ENCODE measurements around the gene INVS.
"Not testable (repeated sequence)": the region's sequence is repeated elsewhere in the genome, so short reads cannot be mapped to it uniquely, and the experiment has no call there.

Gene INVS

DNA sequence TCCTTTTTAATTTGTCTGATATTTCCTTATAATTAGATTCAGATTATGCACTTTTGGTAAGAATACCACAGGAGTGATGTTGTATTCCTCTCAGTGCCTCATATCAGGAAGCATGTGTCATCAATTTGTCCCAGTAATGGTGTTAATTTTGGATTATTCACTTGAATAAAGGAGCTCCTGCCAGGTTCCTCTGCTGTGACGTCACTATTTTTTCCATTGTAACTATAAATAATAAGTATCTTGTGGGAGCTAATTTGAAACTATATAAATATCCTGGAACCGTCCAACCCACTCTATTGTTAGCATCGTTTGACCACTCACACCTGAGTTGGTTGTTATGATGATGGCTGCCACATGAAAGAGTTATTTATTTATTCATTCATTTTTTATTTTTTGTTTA is 107.9 kb downstream of the INVS start:
- DNase-seq, result no peak

- no peak for DNase-seq
These were observed 109.6 kb downstream of the INVS start for GRCh38 chr9:100208673-100209072.

DNA sequence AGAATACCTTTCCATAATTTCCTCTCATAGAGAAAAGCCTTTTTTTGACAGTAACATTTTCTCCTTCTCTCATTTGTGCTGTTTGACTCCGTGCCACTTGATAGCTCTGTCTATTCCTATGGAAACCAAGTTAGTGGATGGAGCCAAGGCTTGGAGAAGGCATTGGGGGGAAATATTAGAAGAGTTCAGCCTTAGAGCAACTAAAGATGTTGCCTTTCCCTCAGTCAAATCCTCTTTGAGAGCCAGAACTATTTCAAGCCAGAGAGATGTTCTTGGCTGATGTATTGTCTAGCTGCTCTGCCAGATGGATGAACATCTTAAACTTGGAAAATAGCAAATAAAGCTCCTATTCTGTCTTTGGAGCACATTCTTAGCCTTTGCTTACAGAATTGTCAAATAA is 112.4 kb downstream of the INVS start:
- DNase-seq, result no peak

- no peak for DNase-seq
These were observed 114.9 kb downstream of the INVS start for GRCh38 chr9:100213730-100214477.

DNA sequence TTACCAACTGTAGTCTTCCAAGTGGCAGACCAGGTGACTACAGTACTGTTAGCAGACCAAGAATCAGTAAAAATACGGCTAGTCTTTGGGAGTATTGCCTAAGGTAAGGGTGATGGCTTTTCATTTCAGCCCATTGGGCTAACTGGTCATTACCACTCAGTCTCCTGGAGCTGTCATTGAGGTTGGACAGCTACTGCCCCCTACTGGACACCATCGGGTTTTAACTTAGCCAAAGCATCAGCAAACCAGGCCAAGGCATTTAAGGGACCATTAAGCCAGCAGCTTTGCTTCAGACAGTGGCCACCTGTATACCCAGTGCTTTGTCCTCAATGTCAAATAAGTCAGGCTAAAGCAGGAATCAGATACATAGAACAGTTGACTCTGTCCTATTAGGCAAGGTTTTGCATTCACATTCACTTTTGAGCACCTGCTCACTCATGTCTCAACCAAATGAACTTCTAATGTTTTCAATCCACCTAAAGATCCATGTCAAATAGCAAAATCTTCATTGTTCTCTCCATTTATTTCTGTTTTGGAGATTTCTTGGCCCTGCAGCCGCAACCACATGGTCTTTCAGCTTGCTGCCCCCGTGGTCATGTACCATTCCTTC is 117.2 kb downstream of the INVS start:
- DNase-seq, result peak; percentile 47

GRCh38 chr9:100217536-100217935 is 118.5 kb downstream of the INVS start:
- no peak for DNase-seq

DNA sequence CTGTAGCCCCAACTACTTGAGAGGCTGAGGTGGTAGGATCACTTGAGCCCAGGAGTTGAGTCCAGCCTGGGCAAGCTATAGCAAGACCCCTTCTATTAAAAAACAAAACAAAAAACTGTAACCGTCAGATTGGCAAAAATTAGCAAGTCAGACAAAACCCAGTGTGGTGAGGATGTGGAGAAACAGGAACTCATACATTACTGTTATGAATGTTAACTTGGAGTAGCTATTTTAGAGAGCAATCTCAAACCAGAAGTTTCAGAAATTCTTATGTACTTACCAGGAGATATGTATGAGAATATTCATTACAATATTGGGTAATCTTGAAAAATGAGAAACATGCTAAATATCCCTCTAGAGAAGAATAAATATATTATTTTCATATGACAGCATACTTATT is 120.3 kb downstream of the INVS start:
- DNase-seq, result no peak

DNA sequence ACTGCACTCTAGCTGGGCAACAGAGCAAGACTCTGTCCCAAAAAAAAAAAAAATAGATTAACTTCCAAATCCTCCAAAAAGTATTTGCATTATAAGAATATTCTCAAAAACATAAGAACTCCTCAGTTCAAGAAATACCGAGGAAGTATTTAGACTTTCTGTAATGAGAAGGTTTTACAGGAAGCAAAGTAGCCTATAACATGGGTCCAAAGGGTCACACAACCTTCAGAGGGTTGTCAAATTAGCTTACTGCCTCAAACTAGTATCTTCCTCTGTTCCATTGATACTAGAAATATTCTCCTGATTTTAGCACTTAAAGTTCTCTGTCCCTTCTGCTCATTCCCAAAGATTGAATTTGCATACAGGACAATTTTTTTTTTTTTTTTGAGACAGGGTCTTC is 121.9 kb downstream of the INVS start:
- DNase-seq, result no peak

- no peak for DNase-seq
These were observed 122.5 kb downstream of the INVS start for GRCh38 chr9:100221538-100221937.

DNA sequence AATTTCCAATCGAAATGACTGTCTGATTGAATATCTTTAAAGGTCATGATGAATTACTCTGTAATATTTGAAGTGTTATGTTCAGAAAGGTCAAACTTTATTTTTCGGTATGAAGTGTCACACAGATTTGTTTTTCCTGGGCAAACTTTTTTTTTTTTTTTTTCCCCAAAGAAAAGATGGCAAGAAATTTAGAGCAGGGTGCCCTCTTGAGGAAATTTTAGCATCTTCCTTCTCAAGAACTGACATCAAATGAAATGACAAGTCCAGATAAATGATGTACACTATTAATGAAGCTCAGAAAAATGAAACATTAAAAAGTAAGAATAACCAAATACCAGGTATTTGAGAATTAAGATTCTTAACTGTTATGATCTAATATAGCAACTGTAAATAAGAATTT is 123.6 kb downstream of the INVS start:
- no peak for DNase-seq

DNA sequence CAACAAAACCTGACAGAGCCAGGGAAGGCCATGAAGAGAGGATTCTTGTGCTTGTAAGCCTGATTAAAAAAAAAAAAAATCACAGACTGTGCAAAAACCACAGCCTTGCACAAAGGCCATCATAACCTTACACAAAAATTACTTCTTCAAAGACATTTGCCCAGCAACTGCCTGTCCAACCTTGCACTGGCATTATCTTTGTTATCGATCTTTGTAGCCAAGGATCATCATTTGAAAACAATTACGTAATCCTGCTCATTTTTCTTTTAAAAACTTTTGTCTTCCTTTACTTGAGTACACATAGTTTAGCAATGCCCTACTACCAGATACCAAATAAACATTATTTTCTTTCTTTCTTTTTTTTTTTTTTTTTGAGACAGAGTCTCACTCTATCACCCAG is 128.6 kb downstream of the INVS start:
- no peak for DNase-seq

DNA sequence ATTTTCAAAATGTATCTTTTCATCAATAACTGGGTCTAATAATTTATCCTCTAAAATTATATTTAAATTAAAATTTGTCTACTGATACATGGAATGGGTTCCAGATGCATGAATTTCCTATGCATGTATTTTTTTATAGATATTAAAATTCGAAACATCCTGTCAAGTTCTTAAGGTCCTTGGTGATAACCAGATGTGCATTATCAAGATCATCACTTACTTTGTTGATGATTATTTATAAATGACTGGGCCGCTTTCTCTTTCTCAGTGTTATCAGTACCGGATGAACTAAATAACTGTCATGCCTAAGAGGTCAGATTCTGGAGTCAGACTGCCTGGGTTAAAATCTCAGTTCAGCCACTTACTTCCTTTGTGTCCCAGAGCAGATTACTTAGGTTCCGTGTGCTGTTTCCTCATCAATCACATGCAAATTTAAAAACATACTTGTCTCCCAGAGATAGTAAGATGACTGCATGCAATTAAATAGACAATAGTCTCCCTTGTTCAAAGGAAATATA is 129.4 kb downstream of the INVS start:
- DNase-seq, result no peak

- no peak for DNase-seq
These were observed 130.1 kb downstream of the INVS start for GRCh38 chr9:100229136-100229535.

DNA sequence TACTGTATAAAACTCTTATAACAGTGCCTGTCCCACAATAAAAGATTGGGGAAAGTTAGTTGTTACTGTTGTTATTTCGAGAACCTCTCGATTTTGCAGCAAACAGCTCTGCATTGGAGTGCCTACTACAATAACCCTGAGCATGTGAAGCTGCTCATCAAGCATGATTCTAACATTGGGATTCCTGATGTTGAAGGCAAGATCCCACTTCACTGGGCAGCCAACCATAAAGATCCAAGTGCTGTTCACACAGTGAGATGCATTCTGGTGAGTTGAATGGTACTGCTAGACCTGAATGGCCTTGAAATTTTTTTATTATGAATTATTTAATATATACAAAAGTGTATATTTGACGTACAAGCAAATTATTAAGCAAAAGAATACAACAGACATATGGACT is 130.5 kb downstream of the INVS start:
- DNase-seq, result no peak

GRCh38 chr9:100236986-100237385 is 137.9 kb downstream of the INVS start:
- DNase-seq, result not testable (repeated sequence)

GRCh38 chr9:100240512-100240911 is 141.5 kb downstream of the INVS start:
- DNase-seq, result no peak

GRCh38 chr9:100267211-100267610 is 168.2 kb downstream of the INVS start:
- no peak for DNase-seq

- DNase-seq, result no peak
These were observed 169.2 kb downstream of the INVS start for GRCh38 chr9:100268271-100268670.

DNA sequence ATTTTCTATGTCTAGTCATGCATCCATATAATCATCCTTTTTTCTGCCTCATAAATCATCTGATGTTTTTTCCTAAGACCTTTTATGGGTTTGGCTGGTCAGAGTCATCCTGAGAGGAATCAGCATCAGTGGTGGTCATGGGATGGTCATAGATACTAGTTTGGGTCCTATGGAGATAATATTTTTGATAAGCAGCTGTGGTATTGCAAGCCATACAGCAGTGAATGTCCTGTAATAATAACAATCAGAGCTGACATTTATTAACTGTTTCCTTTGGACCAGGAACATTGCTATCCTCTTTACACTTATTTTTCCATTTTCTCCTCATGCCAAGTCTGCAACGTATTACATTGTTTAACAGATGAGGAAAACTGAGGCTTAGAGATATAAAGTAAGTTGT is 170.6 kb downstream of the INVS start:
- DNase-seq, result no peak

- DNase-seq, result no peak
These were observed 178.3 kb downstream of the INVS start for GRCh38 chr9:100277166-100277979.

- no peak for DNase-seq
These were observed 182.0 kb downstream of the INVS start for GRCh38 chr9:100281066-100281465.

GRCh38 chr9:100281676-100282387 is 182.8 kb downstream of the INVS start:
- no peak for DNase-seq

GRCh38 chr9:100282388-100282719 is 183.3 kb downstream of the INVS start:
- no peak for DNase-seq
